Activated naive CD4-positive, alpha-beta T cell treated with anti-CD3 and anti-CD28 coated beads, Interleukin-2, amount 50 U/mL, for 16 hours (primary cell): Measurements from ENCODE around the gene MED15.
A peak's percentile ranks its signal among the peaks of the same experiment; 100 is the strongest.
"Not testable (repeated sequence)": the region's sequence is repeated elsewhere in the genome, so short reads cannot be mapped to it uniquely, and the experiment has no call there.

Experiments
- DNase-seq: peaks from one replicate; pipeline ENCODE4 v3.0.0-alpha.2; 2020

MED15 gene

DNA sequence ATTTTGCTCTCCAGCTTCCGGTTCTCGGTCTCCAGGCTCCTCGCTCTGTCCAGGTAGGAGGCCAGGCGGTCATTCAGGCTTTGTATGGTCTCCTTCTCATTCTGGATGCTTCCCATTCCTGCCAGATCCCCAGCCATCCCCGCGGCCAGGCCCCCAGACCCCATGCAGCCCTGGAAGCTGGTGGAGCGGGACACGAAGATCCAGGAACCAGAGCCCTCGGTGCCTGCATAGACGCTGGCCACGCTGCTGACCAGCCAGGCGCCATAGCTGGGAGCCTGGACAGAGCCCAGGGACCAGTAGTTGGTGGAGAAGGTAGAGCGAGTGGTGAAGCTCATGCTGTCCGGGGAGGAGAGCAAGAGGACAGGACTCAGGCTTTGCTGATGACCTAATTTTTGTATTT is 23.6 kb upstream of the MED15 start:
- DNase-seq: no peak

DNA sequence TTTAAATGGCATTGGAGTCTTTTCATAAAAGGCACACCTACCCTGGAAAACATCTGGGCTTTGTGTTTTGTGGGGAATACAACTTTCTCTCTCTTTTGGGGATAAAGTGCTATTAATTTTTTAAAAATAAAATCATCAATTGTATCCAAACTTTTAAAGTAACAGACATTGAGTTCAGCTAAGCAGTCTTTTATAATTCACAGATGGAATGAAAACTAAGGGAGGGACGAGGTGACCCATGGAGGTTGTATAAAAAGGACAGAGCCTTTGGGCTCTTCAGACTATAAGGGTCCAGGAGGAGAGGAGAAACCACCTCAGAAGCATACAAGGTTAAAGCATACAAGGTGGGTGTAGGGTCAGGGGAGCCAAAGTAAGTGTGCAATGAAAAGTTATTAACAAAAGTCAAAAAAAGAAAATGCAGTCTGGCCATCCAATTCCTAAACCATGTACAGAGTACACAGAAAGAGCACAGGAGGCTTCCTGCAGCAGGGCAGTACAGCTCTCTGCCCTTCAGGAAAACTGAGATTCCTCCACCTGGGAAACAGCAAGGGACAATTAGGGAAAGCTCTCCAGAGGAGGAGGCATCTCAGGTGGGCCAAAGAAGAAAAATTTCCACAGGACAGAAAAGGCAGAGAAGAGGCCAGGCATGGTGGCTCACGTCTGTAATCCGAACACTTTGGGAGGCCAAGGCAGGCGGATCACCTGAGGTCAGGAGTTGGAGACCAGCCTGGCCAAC is 22.3 kb upstream of the MED15 start:
- no peak for DNase-seq

DNA sequence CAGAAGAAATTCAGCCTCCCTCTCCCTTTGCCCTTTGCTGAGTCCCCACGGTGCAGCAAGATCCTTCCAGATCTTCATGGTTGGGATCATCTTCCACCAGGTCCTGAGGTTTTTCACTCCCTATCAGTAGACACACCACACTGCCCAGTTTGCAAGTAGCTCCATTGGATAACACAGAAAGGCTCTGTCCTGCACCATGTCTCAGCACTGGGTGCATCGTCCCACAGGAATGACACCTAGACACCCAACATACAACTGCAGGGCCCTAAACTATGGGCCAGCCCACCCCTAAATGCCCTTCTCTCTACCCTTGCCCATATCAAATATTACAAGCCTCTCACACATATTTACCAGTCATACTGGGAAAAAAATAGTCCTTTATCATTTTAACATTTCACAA is 21.2 kb upstream of the MED15 start:
- no peak for DNase-seq

DNA sequence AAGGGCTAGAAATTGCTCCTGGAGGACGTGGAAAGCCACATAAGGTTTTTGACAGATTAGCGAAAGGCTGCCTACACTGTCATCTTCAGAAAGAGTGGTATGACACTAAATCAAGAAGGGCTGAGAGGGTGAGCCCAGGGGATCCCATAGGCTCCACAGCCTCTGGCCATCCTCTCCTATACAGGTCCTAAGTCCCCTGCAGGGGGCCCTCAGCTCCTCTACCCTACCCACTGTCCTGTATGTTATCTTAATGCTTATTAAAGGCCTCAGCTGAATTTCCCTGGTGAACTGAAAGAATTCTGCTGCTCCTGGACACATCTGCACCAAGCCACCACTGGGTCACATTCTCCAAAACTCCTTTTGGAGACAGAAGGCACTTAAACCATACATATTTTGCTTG is 19.7 kb upstream of the MED15 start:
- no peak for DNase-seq

DNA sequence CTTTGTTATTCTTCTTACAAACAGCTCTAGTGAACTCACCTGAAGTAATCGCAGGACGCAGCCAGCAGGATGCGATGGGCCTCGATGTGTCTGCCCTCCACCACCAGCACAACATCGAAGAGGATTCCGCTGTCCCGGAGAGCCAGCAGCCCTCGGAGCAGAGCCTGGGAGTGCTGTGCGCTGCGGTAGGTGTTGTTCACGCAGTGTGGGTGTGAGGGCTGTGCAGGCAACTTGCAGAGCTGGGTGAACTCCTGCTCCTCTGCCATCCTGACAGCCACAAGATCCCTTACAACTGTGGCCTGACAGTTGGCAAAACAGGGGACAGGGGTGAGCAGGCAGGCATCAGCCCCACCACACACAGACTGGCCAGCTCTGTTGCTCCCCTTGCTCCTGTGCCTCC is 18.5 kb upstream of the MED15 start:
- DNase-seq: no peak

DNA sequence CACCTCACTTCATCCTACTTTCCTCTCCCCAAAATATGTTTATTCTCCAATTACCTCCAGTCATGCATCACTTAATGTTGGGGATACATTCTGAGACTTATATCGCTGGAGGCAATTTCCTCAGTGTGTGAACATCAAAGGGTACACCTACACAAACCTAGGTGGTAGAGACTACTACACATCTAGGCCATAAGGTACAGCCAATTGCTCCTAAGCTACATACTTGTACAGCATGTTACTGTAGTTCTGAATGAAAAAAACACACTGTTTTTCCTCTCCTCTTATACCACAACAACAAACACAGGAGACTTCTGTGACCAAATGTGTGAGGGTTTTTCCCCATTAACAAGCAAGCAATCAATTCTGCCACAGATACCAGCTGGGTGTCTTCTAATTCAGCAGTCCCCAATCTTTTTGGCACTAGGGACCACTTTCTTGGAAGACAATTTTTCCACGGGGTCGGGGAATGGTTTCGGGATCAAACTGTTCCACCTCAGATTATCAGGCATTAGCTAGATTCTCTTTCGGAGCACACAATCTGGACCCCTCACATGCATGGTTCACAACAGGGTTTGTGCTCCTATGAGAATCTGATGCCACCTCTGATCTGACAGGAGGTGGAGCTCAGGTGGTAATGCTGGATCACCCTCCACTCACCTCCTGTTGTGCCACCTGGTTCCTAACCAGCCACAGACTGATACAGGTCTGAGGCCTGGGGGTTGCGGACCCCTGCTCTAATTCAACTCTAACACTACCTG is 17.0 kb upstream of the MED15 start:
- no peak for DNase-seq

DNA sequence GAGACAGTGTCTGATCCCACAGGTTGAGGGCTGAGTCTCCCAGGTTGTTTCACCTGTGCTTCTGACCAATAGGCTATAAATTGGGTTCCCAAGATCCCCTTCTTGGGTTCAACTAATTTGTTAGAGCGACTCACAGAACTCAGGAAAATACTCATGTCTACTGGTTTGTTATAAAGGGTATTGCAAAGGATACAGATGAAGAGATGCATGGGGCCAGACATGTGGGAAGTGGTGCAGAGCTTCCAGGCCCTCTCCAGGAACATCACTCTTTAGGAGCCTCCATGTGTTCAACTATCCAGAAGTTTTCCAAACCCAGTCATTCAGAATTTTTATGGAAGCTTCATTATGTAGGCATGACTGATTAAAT is 16.5 kb upstream of the MED15 start:
- DNase-seq: no peak

DNA sequence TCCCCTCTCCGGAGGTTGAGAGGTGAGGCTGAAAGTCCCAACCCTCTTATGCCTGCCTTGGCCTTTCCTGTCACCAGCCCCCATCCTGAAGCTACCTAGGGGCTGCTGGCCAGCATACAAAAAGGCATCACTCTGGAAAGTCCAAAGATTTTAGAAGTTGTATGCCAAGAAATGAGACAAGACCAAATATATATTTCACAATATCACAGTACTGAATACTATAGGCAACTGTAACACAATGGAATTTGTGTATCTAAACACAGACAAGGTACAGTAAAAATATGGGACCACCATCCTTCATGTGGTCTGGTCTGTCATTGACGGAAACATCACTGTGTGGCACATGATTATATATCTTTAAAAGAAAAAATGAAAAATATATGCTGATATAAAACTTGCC is 16.1 kb upstream of the MED15 start:
- DNase-seq: no peak

DNA sequence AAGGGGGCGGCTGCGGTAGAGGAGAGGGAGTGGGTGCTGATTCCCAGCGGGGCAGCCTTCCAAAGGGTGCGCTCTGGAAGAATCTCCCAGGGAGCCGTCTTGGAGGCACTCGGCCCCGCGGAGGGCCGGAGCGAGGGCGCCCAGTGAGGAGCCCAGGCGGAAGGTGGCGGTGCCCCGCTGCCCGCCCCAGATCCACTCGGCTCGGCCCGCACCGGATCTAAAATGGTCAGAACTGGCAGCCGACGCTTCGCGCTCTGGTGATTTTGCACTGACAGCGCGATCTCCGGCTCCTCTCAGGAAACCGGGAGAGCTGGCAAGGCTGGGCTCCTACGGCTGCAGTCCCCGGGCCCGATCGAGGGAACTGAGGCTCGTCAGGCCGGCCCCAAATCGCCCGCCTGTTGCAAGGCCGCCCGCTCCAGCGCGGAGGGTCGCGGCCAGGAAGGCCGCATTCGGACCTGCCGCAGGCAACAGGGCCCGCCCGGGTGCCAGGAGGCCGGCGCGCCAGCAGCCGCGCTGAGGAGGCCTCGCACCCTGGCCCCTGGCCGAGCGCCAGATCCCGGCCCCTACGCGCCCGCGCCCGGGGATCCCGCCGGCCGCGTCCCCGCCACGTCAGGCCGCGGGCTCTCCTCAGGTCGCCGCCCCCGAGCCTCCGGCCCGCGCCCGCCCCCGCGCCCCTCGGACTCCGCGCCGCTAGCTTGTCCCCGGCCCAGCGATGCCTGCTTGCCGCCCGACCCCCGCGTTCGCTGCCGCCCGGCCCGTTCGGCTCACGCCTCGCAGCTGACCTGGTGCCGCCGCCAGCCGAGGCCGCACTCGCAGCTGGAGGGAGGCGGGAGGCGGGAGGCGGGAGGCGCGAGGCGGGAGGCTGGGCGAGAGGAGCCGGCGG is 12.2 kb upstream of the MED15 start, which contains the start of gene KLHL22:
TSS of gene KLHL22 (minus strand) at position 818 of the 883 bp plus-strand sequence. CDS start 6,584 bp downstream, outside the sequence.
- peak; percentile 21 for DNase-seq

DNA sequence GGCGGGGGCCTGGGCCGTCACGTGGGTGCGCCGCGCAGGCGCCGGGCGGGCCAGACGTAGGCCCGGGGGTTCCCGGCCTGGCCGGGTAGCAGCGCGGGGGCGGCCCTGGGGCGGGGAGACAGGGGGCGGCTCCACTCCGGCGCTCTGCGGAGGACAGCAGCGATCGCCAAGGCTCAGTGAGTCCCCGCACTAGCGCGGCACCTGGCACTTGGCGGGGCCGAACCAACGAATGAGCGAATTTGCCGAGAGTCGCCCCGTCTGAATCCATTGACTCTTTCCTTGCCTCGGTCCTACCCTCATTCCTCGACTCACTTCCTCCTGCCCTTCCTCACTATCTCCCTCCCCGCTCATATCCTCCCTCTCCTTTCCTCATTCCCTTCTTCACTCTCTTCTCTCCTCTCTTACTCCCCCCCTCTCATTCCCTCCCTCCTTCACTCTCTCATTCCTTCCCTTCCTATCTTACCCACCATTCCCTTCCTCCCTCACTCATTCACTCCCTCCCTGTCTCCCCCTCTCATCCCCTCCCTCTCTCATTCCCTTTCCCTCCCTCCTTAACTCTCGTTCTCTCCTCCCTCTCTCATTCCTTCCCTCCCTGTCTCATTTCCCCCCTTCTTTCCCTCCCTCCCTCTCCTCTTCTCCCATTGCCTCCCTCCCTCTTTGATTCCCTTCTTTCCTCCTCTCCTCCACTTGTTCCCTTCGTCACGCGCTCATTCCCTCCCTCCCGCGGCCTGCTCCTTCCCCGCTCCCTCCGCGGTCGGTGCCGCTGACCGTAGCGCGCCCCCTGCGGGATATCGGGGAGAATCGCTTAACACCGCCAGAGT is 11.3 kb upstream of the MED15 start:
- peak; percentile 94 for DNase-seq

DNA sequence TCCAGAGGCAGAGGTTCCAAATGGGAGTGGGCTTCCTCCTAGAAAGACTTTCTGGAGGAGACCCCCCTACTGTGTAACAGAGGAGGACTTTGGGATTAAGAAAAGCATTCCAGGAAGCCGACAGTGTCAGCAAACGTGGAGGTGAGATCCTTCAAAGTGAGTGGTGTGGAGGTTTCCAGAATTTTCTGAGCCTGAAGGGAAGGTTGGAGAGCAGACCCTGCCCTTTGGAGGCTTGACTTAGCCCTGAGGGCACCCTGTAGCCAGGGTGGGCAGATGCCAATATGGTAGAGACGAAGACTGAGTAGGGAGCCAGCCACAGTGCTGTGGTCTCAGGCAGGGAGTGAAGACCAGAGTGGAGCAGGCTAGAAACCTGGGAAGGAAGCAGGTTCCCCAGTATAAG is 10.0 kb upstream of the MED15 start:
- no peak for DNase-seq

DNA sequence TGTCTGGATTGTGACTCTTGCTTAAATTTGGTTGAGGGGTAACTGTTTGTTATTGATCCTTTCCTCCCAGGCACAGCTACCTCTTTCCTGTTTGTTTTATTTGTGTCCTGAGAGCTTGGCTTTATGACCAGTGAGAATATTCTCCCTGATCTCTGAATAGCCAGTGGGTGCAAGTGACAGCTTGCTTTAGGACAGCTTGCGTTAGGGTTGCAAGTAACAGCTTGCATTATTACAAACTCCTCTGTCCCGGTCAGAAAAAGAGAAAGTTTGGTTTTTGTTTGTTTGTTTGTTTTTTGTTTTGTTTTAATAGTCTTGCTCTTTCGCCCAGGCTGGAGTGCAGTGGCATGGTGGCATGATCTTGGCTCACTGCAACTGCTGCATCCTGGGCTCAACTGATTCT is 8.5 kb upstream of the MED15 start:
- no peak for DNase-seq

DNA sequence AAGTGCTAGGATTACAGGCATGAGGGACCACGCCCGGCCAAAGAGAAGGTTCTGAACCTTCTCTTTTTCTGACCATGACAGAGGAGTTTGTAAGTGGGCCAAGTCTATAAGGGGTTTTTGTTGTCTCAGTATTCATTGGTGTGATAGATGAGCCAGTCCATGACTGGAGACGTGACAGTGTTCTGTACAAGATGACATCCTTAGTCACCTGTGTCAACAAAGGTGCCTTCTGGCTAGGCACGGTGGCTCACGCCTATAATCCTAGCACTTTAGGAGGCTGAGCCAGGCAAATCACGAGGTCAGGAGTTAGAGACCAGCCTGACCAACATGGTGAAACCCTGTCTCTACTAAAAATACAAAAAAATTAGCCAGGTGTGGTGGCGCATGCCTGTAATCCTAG is 7.6 kb upstream of the MED15 start:
- no peak for DNase-seq

DNA sequence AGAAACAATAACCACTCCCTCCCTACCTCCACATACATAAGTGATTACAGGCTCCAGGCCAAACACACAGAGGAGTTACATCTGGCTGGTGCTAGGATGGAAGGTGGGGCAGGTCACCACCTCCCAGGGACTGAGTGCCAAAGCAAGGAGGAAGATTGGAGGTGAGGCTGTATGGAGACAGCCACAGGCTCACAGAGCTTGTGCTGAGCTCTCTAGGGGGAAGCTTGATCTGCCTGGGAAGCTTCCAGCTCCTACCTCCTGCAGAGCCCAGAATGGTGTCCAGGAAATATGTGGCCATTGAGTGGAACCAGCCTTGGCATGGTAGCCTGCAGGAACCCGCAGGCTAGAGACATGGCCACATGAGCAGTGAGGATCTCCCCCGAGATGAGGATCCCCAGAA is 3.6 kb upstream of the MED15 start:
- no peak for DNase-seq

DNA sequence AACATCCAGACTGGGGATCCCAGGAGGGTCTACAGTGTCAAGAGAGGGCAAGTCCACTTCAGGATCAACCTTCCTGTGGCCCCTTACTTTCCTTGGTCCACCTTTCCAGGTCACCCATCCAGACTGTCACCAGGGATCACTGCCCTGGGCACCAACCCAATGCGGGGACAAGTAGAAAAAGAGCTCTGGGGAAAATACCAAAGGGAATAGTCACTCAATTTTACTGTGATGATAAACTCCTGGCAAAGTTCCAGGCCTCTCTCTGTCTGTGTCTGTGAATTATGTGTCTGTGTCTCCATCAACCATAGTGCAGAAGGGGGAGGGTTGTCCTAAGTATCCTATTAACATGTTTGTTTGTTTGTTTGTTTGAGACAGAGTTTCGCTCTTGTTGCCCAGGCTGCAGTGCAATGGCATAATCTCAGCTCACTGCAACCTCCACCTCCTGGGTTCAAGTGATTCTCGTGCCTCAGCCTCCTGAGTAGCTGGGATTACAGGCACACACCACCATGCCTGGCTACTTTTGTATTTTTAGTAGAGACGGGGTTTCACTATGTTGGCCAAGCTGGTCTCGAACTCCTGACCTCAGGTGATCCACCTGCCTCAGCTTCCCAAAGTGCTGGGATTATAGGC is 3.0 kb upstream of the MED15 start:
- DNase-seq: not testable (repeated sequence)

DNA sequence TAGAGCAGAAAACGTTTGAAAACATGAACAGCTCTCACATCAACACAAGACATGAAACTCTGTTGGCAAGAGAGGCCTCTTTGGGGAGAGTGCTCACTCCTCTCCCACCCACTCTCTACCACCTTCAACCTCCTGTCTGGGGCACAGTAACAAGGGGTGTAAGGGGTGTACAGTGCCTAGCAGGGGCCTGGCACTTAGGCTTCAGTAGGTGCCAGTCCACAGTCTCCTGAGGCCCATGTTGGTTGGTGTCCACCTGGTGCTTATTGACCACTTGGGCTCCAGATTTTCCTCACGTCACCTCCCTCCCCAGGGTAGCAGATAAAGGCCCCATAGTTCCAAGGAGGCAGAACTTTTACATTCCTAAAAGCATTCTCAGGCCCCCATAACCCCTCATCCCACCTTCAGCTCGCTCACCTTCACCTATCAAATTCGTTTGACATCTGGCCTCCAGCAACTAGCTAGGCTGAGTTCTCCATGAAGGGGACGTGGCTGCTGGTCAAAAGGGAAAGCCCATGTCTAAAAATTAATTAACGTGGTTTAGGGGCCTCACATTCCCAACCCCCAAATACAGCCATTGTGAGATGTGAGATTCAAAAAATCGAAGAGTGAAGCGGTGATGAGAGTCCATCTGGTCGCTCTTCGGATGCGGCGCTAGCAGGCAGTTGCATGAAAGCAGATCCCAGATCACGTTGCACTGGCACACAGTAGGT is 712 bp upstream of the MED15 start:
- no peak for DNase-seq

DNA sequence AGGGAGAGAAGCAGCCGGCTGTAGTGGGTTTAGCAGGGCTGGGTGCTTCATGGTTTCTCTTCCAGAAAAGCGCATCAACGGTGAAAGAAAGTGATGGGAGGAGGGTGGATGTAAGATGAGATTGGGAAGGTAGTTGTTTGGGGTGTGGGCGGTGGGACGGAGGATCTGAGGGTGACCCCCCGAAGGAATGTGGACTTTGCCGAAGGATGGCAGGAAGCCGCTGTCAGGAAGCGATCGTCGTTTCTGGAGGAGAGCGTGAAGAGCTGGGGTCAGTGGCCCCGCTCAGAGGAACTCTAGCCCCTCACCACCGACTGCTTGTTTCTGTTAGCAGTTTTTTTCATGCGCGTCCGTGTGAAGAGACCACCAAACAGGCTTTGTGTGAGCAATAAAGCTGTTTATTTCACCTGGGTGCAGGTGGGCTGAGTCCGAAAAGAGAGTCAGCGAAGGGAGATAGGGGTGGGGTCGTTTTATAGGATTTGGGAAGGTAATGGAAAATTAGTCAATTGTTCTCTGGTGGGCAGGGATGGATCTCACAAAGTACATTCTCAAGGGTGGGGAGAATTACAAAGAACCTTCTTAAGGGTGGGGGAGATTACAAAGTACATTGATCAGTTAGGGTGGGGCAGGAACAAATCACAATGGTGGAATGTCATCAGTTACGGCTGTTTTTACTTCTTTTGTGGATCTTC is 801 bp downstream of the MED15 start:
- not testable (repeated sequence) for DNase-seq

DNA sequence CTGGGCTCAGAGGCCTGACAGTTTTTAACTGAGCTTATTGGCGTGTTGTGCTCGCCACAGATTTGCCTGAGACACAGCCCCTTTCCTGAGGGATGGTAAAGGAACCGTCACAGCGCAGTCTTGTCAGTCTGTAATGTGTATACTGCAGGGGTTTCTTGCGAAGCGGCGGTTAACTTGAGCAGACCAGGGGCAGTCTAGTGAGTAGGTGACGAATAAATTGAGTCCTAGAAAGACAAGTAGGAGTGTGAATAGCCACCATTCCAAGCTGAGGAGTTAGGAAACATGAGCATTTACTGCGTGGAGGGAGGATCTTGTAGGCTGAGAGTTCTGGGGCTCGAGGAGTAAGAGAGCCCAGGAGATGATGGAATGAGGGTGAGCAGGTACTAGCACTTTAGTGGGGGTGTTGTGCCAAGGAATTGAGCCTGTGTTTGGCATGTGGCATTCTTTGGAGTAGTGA is 1.4 kb downstream of the MED15 start:
- DNase-seq: no peak

DNA sequence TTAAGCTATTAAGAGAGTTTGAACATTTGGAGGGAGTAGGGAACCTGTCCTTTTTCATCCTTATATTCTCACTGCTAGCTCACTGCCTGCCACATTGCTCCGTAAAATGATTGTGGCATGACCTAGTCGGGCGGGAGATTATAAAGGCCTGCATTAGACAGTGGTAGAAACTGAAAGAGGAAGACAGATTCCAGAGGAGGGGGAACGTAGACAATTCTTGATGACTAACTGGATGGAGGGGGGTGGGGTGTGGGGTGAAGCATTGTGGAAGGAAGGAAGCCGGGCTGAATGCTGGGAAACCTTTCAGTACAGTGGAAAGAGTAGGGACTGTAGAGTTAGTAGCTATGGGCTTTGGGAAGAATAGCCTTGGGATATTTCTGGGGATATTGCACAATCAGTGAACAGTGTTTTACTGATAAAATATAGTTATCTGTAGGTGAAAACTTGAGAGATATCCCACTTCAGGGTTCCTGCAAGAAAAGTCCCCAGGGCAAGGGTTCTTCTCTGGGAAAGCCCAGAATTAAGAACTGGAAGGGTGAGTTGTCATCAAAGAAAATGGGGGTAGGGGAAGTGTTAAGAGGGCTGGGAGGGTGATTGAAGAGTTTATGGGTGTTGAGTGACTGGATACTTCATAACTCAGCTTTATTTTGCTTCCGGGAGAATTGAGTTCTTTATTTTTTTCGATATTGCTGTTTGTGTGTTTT is 2.1 kb downstream of the MED15 start:
- DNase-seq: peak; percentile 65
